Uterus (tissue), 4 donors: Measurements from ENCODE around the gene BRD9. TPM values are rescaled to one million over a fixed set of nuclear protein-coding genes. Genes with fewer than 3 reads are reported as not detected.
A peak's percentile ranks its signal among the peaks of the same experiment; 100 is the strongest.

Experiments
- DNase-seq, 2 donors: peaks; one replicate each; pipeline ENCODE4 v3.0.0-alpha.2; 2019 to 2020
- H3K27ac ChIP-seq, 2 donors: fragments of 200-600 bp; sonication (generic); 1 replicate in 1 of 2; 2 replicates in 1 of 2; pipeline ENCODE4 v1.5.1; 2016 to 2018
- H3K27me3 ChIP-seq, 2 donors: fragments of 200-600 bp; sonication (generic); one replicate each; pipeline ENCODE4 v1.5.1; 2018 to 2019; ENCODE audit warnings: control low read depth in 1 of 2
- H3K36me3 ChIP-seq, 2 donors: fragments of 200-600 bp; sonication (generic); one replicate each; pipeline ENCODE4 v1.5.1; 2019; ENCODE audit warnings: control low read depth in 1 of 2
- H3K4me1 ChIP-seq, 2 donors: fragments of 200-600 bp; sonication (generic); one replicate each; pipeline ENCODE4 v1.5.1; 2018 to 2019; ENCODE audit warnings: control low read depth in 1 of 2
- H3K4me3 ChIP-seq, 2 donors: fragments of 200-600 bp; sonication (generic); 1 replicate in 1 of 2; 2 replicates in 1 of 2; pipeline ENCODE4 v1.5.1; 2018 to 2019; ENCODE audit warnings: mild to moderate bottlenecking in 1 of 2
- H3K9me3 ChIP-seq, 2 donors: fragments of 200-600 bp; sonication (generic); one replicate each; pipeline ENCODE4 v1.5.1; 2019; ENCODE audit warnings: control low read depth in 1 of 2
- POLR2A ChIP-seq, 2 donors: fragments of 450-650 bp; IDR thresholded peaks; one replicate each; pipeline ENCODE4 v1.6.1; 2016; ENCODE audit warnings: antibody characterized with exemption in 2 of 2, mild to moderate bottlenecking in 1 of 2, moderate library complexity in 1 of 2
- intact Hi-C: fragments of 100-400 bp; cut with DNase I; formaldehyde crosslinking; loops from one replicate; pipeline ENCODE4 v1.15.1; 2023; ENCODE audit warnings: low total_unique reads
- total RNA-seq, 4 donors: library from RNA; depleted of rRNA in 3 of 4; stranded (reverse); fragments of >200 nt in 3 of 4; gene quantifications; one replicate each; pipeline versions ENCODE4 v1.1.0 to v1.2.4, GENCODE V29; 2014 to 2023
- TF ChIP-seq, protein P1 (sequence below), 4 experiments: fragments of 200-600 bp in 2 of 4; fragments of 450-650 bp in 2 of 4; sonication (generic) in 2 of 4; IDR thresholded peaks; one replicate each; pipeline ENCODE4 v1.5.1; 2016 to 2019; ENCODE audit warnings: antibody characterized with exemption in 4 of 4, mild to moderate bottlenecking in 2 of 4, moderate library complexity in 1 of 4
- donor health status: DM: yes; HTN: yes; CAD: no.

BRD9 gene
- total RNA-seq, 4 donors from 2014 or later, result 31.0 to 53.9 (median 44.2) TPM

DNA sequence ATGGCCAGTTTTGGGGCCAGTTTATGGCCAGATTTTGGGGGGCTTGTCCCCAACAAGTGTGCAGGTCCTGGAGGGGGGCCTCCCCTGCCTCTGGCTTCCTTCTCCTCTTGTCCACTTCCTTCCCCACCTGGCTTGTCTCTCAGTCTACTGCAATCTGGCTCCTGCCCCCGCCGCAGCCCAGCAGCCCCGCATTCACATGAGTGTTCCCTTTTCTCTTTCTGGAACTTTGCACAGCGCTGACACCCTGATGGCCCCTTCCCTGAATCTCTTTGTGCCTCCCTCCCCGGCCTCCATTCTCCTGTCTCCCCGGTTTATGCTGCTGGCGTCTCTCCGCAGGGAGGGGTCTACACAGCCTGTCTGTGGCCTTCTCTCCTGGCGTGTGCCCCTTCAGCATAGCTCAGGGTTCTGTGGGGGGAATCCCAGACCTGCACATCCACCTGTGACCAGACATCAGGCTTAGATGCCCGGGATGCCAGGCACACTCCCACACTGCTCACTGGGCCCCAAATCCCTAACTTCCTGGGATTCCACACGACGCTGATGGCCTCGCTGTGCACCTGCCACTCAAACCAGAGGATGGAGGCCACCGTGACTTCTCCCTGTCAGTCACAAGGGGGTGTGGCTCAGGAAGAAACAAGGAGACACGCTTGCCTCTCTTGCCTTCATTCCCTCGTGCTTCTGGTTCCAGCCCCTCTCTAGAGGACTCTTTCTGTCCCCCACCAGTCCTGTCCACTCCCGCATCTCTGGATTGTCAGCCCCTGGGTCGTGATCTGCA is 17.6 kb upstream of the BRD9 start:
- Histone ChIP-seq H3K4me1 (no peaks in the 10 kb centered on the region), H3K4me3 (no peak overlapping the region), H3K27me3 (no peaks in the 10 kb centered on the region), H3K27ac (no peak overlapping the region), H3K36me3 (no peaks in the 10 kb centered on the region), H3K9me3 (no peaks in the 10 kb centered on the region)
- no peak for DNase-seq
- intact Hi-C loops, result loop anchor here (10.0 kb wide), 1 partner anchor 235 kb away; no protein-coding TSS in a partner anchor
- TF ChIP-seq, protein P1, sequence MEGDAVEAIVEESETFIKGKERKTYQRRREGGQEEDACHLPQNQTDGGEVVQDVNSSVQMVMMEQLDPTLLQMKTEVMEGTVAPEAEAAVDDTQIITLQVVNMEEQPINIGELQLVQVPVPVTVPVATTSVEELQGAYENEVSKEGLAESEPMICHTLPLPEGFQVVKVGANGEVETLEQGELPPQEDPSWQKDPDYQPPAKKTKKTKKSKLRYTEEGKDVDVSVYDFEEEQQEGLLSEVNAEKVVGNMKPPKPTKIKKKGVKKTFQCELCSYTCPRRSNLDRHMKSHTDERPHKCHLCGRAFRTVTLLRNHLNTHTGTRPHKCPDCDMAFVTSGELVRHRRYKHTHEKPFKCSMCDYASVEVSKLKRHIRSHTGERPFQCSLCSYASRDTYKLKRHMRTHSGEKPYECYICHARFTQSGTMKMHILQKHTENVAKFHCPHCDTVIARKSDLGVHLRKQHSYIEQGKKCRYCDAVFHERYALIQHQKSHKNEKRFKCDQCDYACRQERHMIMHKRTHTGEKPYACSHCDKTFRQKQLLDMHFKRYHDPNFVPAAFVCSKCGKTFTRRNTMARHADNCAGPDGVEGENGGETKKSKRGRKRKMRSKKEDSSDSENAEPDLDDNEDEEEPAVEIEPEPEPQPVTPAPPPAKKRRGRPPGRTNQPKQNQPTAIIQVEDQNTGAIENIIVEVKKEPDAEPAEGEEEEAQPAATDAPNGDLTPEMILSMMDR (IDR thresholded peaks at IDR 0.05), result no peak
- TF ChIP-seq POLR2A (IDR thresholded peaks at IDR 0.05), result no peak

DNA sequence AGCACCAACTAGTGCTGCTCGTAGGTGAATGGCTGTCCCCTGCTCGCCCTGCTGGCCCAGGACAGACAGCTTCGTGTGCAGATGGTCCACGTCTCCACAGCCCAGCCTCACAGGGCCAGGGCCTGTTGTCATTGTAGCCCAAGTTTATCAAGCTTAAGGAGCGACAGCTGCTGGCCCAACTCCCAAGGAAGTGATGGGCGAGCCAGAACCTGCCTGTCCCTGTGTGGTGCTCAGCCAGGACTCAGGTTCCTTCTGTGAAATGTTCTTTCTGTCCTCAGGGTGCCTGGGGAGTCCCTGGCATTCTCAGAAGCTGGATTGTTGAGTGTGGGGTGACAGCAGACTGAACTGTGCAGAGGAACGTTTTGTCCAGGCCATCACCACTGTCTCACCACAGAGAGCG is 16.5 kb upstream of the BRD9 start:
- Histone ChIP-seq H3K9me3 (no peaks in the 10 kb centered on the region), H3K27ac (no peak overlapping the region), H3K4me3 (no peak overlapping the region), H3K36me3 (no peaks in the 10 kb centered on the region), H3K4me1 (no peaks in the 10 kb centered on the region), H3K27me3 (no peaks in the 10 kb centered on the region)
- intact Hi-C loops, result loop anchor here (10.0 kb wide), 1 partner anchor 234 kb away; no protein-coding TSS in a partner anchor
- DNase-seq, result peak in 1 of 2 donors; percentile 5
- no peak for TF ChIP-seq POLR2A (IDR thresholded peaks at IDR 0.05)
- TF ChIP-seq, protein P1 (IDR thresholded peaks at IDR 0.05), result no peak

DNA sequence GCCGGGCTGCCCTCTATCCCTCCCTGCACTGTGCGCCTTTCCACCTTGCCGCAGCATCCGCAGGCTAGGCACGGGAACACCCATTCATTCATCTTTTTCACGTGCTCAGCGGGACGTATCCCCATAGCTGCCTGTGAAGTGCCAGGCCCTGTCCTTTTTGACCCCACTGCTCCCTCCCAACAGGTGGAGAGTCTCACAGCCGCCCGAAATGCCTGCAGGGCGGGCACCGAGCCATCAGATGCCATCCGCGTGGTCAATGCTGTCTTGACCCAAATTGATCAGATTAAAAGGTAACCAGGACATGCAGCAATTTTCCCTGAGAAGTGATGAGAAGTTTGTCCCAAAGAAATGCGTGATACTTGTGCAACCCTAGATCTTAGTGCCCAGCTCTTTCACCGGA is 15.6 kb upstream of the BRD9 start:
- intact Hi-C loops, result loop anchor here (10.0 kb wide), 1 partner anchor 233 kb away; no protein-coding TSS in a partner anchor
- H3K27me3 ChIP-seq, result no peaks in the 10 kb centered on the region
- DNase-seq, result peak in 1 of 2 donors; percentile 9

DNA sequence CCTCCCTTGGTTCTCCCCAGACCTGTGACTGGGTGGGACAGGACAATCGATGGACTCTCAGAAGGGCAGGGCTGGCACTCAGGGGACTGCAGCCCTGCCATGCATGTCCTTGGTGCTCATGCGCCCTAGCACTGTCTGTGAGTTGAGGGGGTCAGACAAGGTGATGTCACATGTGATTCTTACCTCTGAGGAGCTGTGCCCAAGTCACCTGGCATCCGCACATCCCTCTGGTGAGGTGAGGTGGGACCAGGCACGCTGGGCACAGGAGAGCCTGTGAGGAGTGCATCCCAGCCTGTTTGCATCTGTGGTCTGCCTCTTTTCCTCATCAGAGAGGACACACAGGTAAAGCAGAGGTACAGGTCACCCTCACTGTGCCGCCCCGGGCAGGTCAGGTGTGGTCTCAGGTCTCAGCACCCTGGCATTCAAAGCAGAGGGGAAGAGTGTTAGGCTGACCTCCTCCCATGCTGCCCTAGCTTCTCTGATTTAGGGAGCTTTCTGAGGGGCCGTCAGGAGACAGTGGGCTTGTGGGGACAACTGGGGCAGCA is 14.8 kb upstream of the BRD9 start:
- Histone ChIP-seq H3K4me1 (no peaks in the 10 kb centered on the region), H3K27me3 (no peaks in the 10 kb centered on the region), H3K27ac (no peak overlapping the region), H3K4me3 (no peak overlapping the region), H3K36me3 (no peaks in the 10 kb centered on the region), H3K9me3 (no peaks in the 10 kb centered on the region)
- intact Hi-C loops, result loop anchor here (10.0 kb wide), 1 partner anchor 233 kb away; no protein-coding TSS in a partner anchor
- no peak for TF ChIP-seq POLR2A (IDR thresholded peaks at IDR 0.05)
- TF ChIP-seq, protein P1 (IDR thresholded peaks at IDR 0.05), result no peak
- peak in 1 of 2 donors; percentile 8 for DNase-seq

More for the DNA sequence above, 15.6 kb upstream of the BRD9 start:
- Histone ChIP-seq H3K36me3 (no peaks in the 10 kb centered on the region), H3K4me3 (no peak overlapping the region), H3K27ac (no peak overlapping the region), H3K9me3 (no peaks in the 10 kb centered on the region), H3K4me1 (no peaks in the 10 kb centered on the region)
- TF ChIP-seq, protein P1 (IDR thresholded peaks at IDR 0.05), result no peak
- no peak for TF ChIP-seq POLR2A (IDR thresholded peaks at IDR 0.05)

DNA sequence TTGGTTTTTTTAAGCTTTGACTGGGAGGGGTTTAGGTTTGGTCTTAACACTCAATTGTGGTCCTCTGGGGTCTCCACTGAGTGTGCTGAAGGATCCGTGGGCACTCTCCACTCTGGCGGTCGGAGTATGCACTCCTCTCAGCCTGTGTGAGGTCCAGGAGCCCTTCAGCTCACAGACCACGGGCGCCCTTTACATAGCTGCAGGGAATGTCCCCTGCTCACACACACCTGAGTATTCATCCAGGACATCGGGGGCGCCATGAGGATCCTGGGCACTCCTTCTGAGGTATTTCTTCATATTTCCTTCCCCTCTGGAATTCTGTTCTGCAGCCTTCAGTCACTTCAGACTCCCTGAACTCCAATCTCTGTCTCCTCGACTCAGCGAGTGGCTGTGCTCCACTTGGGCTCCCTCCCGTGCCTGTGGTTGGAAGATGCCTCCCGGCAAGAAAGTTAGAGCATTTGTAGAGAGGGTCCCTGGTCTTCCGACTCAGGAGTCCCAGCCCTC is 12.6 kb upstream of the BRD9 start:
- DNase-seq, result peak in 1 of 2 donors; percentile 4
- H3K27me3 ChIP-seq, result no peaks in the 10 kb centered on the region
- no peaks in the 10 kb centered on the region for H3K9me3 ChIP-seq
- H3K27ac ChIP-seq, result no peak overlapping the region
- H3K4me3 ChIP-seq, result no peak overlapping the region
- intact Hi-C loops, result loop anchor here (10.0 kb wide), 1 partner anchor 230 kb away; no protein-coding TSS in a partner anchor
- no peak for TF ChIP-seq POLR2A (IDR thresholded peaks at IDR 0.05)
- TF ChIP-seq, protein P1 (IDR thresholded peaks at IDR 0.05), result no peak
- H3K36me3 ChIP-seq, result no peaks in the 10 kb centered on the region
- H3K4me1 ChIP-seq, result no peaks in the 10 kb centered on the region
